Gastrocnemius medialis (tissue), 4 donors: ENCODE measurements around the gene SCGB2A2. TPM values are rescaled to one million over a fixed set of nuclear protein-coding genes. Genes with fewer than 3 reads are reported as not detected.

Source experiments
- ATAC-seq, 2 donors: fragments of 150-250 bp; one replicate each; pipeline ENCODE4 v1.9.1; 2016
- DNase-seq, 2 donors: peaks; one replicate each; pipeline ENCODE4 v3.0.0-alpha.2; 2019
- H3K27ac ChIP-seq, 4 donors: fragments of 200-600 bp; sonication (generic); 1 replicate in 1 of 4; 2 replicates in 3 of 4; pipeline ENCODE4 v1.5.1; 2016 to 2018; ENCODE audit warnings: mild to moderate bottlenecking in 2 of 4, moderate library complexity in 1 of 4
- H3K27me3 ChIP-seq, 3 donors: fragments of 200-600 bp; sonication (generic) in 2 of 3; 1 replicate in 1 of 3; 2 replicates in 2 of 3; pipeline versions ENCODE4 v1.5.1 to v1.6.0; 2016 to 2019; ENCODE audit warnings: mild to moderate bottlenecking in 1 of 3, moderate library complexity in 1 of 3
- H3K36me3 ChIP-seq, 2 donors: fragments of 200-600 bp; sonication (generic) in 1 of 2; one replicate each; pipeline ENCODE4 v1.5.1; 2017 to 2018
- H3K4me1 ChIP-seq, 2 donors: fragments of 200-600 bp; sonication (generic) in 1 of 2; one replicate each; pipeline ENCODE4 v1.5.1; 2016 to 2017; ENCODE audit warnings: mild to moderate bottlenecking in 2 of 2
- H3K4me3 ChIP-seq, 4 donors: fragments of 200-600 bp; sonication (generic) in 3 of 4; 1 replicate in 1 of 4; 2 replicates in 3 of 4; pipeline ENCODE4 v1.5.1; 2016 to 2019; ENCODE audit warnings: mild to moderate bottlenecking in 2 of 4
- H3K9me3 ChIP-seq, 3 donors: fragments of 200-600 bp; sonication (generic) in 2 of 3; 1 replicate in 1 of 3; 2 replicates in 2 of 3; pipeline ENCODE4 v1.5.1; 2016 to 2019
- POLR2A ChIP-seq, 2 donors: fragments of 450-650 bp; IDR thresholded peaks; one replicate each; pipeline ENCODE4 v1.6.1; 2017; ENCODE audit warnings: antibody characterized with exemption in 2 of 2, mild to moderate bottlenecking in 2 of 2, moderate library complexity in 2 of 2
- in situ Hi-C, 4 donors: fragments of 200-750 bp; cut with MboI; loops; one replicate each; pipeline versions ENCODE4 v1.15.0 to v1.8.0; 2017; ENCODE audit warnings: low sequenced_read_pairs in 4 of 4
- intact Hi-C: fragments of 100-400 bp; cut with DNase I; formaldehyde crosslinking; loops from one replicate; pipeline ENCODE4 v1.15.1; 2023; ENCODE audit warnings: low total_unique reads
- total RNA-seq, 4 donors: library from RNA; depleted of rRNA; stranded (reverse); fragments of >200 nt; gene quantifications; one replicate each; pipeline versions ENCODE4 v1.1.0 to v1.2.3, GENCODE V29; 2016
- TF ChIP-seq, protein P1 (sequence below), 5 experiments: fragments of 450-650 bp in 3 of 5; fragments of 200-600 bp in 2 of 5; sonication (generic) in 2 of 5; IDR thresholded peaks in 4 of 5; conservative IDR thresholded peaks in 1 of 5; 1 replicate in 4 of 5; 2 replicates in 1 of 5; pipeline ENCODE4 v1.5.1; 2016 to 2019; ENCODE audit warnings: antibody characterized with exemption in 5 of 5, mild to moderate bottlenecking in 3 of 5, moderate library complexity in 3 of 5

SCGB2A2 gene
- total RNA-seq, 4 donors from 2014 or later: not detected

- intact Hi-C loops (no loop called here), in situ Hi-C loops (loop anchor here in 2 of 4 donors (10.0 to 25.0 kb wide), 2 partner anchors 141 to 528 kb away; partner anchors contain the start of genes FEN1 (in 1 of the 2) and TMEM258 (in 1 of the 2))
- ATAC-seq (no peak), DNase-seq (no peak)
- H3K27ac ChIP-seq: no peak overlapping the region
- H3K4me1 ChIP-seq: no peaks in the 10 kb centered on the region
- no peaks in the 10 kb centered on the region for H3K27me3 ChIP-seq
- no peaks in the 10 kb centered on the region for H3K36me3 ChIP-seq
- no peak overlapping the region for H3K4me3 ChIP-seq
- no peaks in the 10 kb centered on the region for H3K9me3 ChIP-seq
- TF ChIP-seq, protein P1, sequence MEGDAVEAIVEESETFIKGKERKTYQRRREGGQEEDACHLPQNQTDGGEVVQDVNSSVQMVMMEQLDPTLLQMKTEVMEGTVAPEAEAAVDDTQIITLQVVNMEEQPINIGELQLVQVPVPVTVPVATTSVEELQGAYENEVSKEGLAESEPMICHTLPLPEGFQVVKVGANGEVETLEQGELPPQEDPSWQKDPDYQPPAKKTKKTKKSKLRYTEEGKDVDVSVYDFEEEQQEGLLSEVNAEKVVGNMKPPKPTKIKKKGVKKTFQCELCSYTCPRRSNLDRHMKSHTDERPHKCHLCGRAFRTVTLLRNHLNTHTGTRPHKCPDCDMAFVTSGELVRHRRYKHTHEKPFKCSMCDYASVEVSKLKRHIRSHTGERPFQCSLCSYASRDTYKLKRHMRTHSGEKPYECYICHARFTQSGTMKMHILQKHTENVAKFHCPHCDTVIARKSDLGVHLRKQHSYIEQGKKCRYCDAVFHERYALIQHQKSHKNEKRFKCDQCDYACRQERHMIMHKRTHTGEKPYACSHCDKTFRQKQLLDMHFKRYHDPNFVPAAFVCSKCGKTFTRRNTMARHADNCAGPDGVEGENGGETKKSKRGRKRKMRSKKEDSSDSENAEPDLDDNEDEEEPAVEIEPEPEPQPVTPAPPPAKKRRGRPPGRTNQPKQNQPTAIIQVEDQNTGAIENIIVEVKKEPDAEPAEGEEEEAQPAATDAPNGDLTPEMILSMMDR (IDR thresholded peaks at IDR 0.05 in 4 of 5, conservative IDR thresholded peaks at IDR 0.05 in 1 of 5): no peak
- TF ChIP-seq POLR2A (IDR thresholded peaks at IDR 0.05): no peak
Measured at GRCh38 chr11:62315431-62315830, 45.5 kb downstream of the SCGB2A2 start.

DNA sequence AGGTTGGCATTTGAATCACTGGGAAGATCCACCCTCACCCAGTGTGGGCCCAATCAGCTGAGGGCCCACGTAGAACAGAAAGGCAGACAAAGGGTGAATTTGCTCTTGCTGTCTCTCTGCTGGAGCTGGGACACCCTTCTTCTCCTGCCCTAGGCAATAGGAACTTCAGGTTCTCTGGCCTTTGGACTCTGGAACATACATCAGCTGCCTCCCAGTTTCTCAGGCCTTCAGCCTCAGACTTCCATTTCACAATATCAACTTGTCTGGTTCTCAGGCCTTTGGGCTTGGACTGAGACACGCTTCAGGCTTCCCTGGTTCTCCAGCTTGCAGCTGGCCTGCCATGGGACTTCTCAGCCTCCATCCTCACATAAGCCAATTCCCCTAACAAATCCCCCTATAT, 52.6 kb downstream of the SCGB2A2 start:
- H3K9me3 ChIP-seq: no peaks in the 10 kb centered on the region
- in situ Hi-C loops: loop anchor here in 1 of 4 donors (25.0 kb wide), 1 partner anchor 535 kb away; the partner anchor contains the start of genes FEN1 and TMEM258
- ATAC-seq (no peak), DNase-seq (no peak)
- H3K4me3 ChIP-seq: no peak overlapping the region
- H3K27me3 ChIP-seq: peaks cover 0 to 4% (median 0%) of the 10 kb centered on the region in 3 donors
- TF ChIP-seq, protein P1 (IDR thresholded peaks at IDR 0.05 in 4 of 5, conservative IDR thresholded peaks at IDR 0.05 in 1 of 5): no peak
- TF ChIP-seq POLR2A (IDR thresholded peaks at IDR 0.05): no peak
- intact Hi-C loops: no loop called here
- H3K4me1 ChIP-seq: no peaks in the 10 kb centered on the region
- no peak overlapping the region for H3K27ac ChIP-seq
- H3K36me3 ChIP-seq: no peaks in the 10 kb centered on the region

Other genes starting within 250 kb of the SCGB2A2 start
- gene INCENP, start 146.1 kb upstream of the SCGB2A2 start, total RNA-seq: 10 to 100 TPM in 2 of 4 donors, 1 to 10 TPM in 2; 6.3 to 18.7 (median 13.7) TPM
- gene SCGB1D1, start 79.9 kb upstream of the SCGB2A2 start, total RNA-seq: not detected
- not detected for gene SCGB2A1, start 61.5 kb upstream of the SCGB2A2 start, total RNA-seq
- gene SCGB1D2, start 27.9 kb upstream of the SCGB2A2 start, total RNA-seq: 1 to 10 TPM in 2 of 4 donors, not detected in 2; 2.2 to 3.0 TPM
- gene SCGB1D4, start 28.9 kb downstream of the SCGB2A2 start, total RNA-seq: not detected
- gene ASRGL1, start 67.3 kb downstream of the SCGB2A2 start, total RNA-seq: 10 to 100 TPM in 2 of 4 donors, 1 to 10 TPM in 2; 6.4 to 24.6 (median 8.7) TPM
- not detected for gene SCGB1A1, start 148.9 kb downstream of the SCGB2A2 start, total RNA-seq